Transverse colon (tissue), 4 donors: Measurements from ENCODE around the gene LCE7A.

ENCODE experiments used
- EP300 ChIP-seq: sonication (generic); formaldehyde crosslinking; IDR thresholded peaks from one replicate; pipeline ENCODE4 v1.6.1; 2017; ENCODE audit warnings: antibody characterized with exemption, low read depth
- POLR2A ChIP-seq: fragments of 450-650 bp; IDR thresholded peaks from one replicate; pipeline ENCODE4 v1.6.1; 2016; ENCODE audit warnings: antibody characterized with exemption, mild to moderate bottlenecking, moderate library complexity
- POLR2AphosphoS5 ChIP-seq, 3 donors: sonication (generic); formaldehyde crosslinking; IDR thresholded peaks; one replicate each; pipeline ENCODE4 v1.6.1; 2016; ENCODE audit warnings: antibody characterized with exemption in 3 of 3
- TF ChIP-seq, protein P1 (sequence below), 5 experiments: fragments of 200-600 bp in 3 of 5; fragments of 450-650 bp in 2 of 5; sonication (generic) in 3 of 5; IDR thresholded peaks; 1 replicate in 2 of 5; 2 replicates in 3 of 5; pipeline ENCODE4 v1.5.1; 2016 to 2017; ENCODE audit warnings: antibody characterized with exemption in 5 of 5, inconsistent platforms in 3 of 5, mild to moderate bottlenecking in 2 of 5, moderate library complexity in 1 of 5

DNA sequence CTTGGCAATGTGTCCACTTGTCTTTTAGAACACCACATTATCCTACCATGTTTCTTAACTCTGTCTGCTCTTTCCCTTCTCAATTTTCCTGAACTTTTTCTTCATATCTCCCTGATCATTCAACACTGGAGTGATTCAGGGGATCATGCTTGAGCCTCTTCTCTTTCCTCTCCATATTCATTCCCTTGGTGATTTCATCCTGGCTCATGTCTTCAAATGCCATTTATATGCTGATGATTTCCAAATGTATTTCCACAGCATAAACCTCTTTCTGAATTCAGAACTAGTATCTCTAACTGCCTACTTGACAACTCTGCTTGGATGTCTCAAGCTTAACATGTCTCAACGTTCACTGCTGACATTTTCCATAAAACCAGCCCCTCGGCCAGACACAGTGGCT, 40.1 kb downstream of the LCE7A start:
- TF ChIP-seq EP300 = no peak
- TF ChIP-seq, protein P1, sequence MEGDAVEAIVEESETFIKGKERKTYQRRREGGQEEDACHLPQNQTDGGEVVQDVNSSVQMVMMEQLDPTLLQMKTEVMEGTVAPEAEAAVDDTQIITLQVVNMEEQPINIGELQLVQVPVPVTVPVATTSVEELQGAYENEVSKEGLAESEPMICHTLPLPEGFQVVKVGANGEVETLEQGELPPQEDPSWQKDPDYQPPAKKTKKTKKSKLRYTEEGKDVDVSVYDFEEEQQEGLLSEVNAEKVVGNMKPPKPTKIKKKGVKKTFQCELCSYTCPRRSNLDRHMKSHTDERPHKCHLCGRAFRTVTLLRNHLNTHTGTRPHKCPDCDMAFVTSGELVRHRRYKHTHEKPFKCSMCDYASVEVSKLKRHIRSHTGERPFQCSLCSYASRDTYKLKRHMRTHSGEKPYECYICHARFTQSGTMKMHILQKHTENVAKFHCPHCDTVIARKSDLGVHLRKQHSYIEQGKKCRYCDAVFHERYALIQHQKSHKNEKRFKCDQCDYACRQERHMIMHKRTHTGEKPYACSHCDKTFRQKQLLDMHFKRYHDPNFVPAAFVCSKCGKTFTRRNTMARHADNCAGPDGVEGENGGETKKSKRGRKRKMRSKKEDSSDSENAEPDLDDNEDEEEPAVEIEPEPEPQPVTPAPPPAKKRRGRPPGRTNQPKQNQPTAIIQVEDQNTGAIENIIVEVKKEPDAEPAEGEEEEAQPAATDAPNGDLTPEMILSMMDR (IDR thresholded peaks at IDR 0.05) = no peak
- no peak for TF ChIP-seq POLR2AphosphoS5 (IDR thresholded peaks at IDR 0.05)
- TF ChIP-seq POLR2A = no peak
